Activated CD8-positive, alpha-beta T cell treated with anti-CD3 and anti-CD28 coated beads for 36 hours (primary cell): ENCODE data around the gene MAPK9. TPM values are rescaled to one million over a fixed set of nuclear protein-coding genes. Genes with fewer than 3 reads are reported as not detected.

Experiments used
- ATAC-seq: fragments of 200-7000 bp; cut with Tn5 transposase; one replicate; pipeline ENCODE4 v1.10.0; 2021; ENCODE audit warnings: mild to moderate bottlenecking, moderate library complexity
- CTCF ChIA-PET: fragments of 350-600 bp; sonication (Branson Sonifier 250); formaldehyde crosslinking; loops from one replicate; lab custom pipeline; 2021; ENCODE audit warnings: antibody characterized with exemption; lab: Charles Lee
- POLR2A ChIA-PET: fragments of 350-600 bp; sonication (Branson Sonifier 250); formaldehyde crosslinking; loops from one replicate; lab custom pipeline; 2021; ENCODE audit warnings: antibody characterized with exemption; lab: Charles Lee
- DNase-seq: peaks from one replicate; pipeline ENCODE4 v3.0.0-alpha.2; 2020
- H3K27ac Mint-ChIP-seq: one replicate; pipeline ENCODE4 v1.8.0; 2021; ENCODE audit warnings: mild to moderate bottlenecking, mixed read lengths
- H3K27me3 Mint-ChIP-seq: one replicate; pipeline ENCODE4 v1.8.0; 2021; ENCODE audit warnings: mixed read lengths
- H3K36me3 Mint-ChIP-seq: one replicate; pipeline ENCODE4 v1.8.0; 2021; ENCODE audit warnings: low read depth, mixed read lengths
- H3K4me1 Mint-ChIP-seq: one replicate; pipeline ENCODE4 v1.8.0; 2021; ENCODE audit warnings: low read depth, mixed read lengths
- H3K4me3 Mint-ChIP-seq: one replicate; pipeline ENCODE4 v1.8.0; 2021; ENCODE audit warnings: mild to moderate bottlenecking, moderate library complexity, mixed read lengths
- H3K9me3 Mint-ChIP-seq: one replicate; pipeline ENCODE4 v1.8.0; 2021; ENCODE audit warnings: mixed read lengths
- intact Hi-C: fragments of 100-400 bp; cut with micrococcal nuclease; formaldehyde crosslinking; loops from one replicate; pipeline ENCODE4 v1.10.0; 2022
- total RNA-seq, 2 experiments: library from RNA; stranded (reverse); gene quantifications; one replicate each; pipeline ENCODE4 v1.2.3, GENCODE V29; 2021
- TF ChIP-seq, protein P1 (sequence below): fragments of 200-600 bp; IDR thresholded peaks from one replicate; pipeline ENCODE4 v1.8.0; 2022; ENCODE audit warnings: antibody characterized with exemption, mild to moderate bottlenecking

Gene MAPK9
- total RNA-seq, 2 experiments from 2014 or later = 31.8 to 33.2 TPM

DNA sequence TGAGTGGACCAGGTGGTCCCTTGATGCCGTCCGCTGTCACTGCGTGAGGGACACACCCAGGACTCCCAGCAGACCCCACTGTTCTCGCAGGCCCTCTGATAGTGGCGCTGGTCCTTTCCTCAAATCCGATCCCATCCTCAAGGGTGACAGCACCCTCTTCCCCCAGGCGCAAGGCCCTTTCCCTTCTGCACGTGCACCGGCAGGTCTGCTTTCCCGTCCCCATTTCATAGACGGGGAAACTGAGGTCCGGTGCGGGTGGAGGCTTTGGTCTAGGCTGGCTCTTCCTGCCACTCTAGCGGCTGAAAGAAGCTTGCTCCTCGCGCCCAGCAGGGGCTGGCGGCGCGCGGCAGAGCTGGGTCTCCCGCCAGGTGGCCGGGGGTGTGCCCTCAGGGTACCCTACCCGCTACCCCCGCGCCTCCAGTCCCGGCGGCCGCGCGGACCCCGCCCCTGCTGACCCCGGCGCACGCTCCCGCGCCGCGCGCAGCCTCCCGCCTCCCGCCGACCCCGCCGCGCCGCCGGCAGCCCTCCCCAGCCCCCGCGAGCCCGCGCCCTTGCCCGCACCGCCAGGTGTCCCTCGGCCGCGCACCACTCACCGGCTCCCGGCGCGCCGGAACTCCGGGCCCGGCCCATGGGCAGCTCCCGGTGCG, 83.3 kb downstream of the MAPK9 start:
- peaks cover 4% of the 10 kb centered on the region for H3K4me1 Mint-ChIP-seq
- H3K27ac Mint-ChIP-seq = no peak overlapping the region
- DNase-seq = no peak
- H3K36me3 Mint-ChIP-seq = no peaks in the 10 kb centered on the region
- ChIA-PET CTCF (interaction anchor here (1.0 to 2.1 kb wide), 12 partner anchors 46 to 138 kb away, joined by 3 to 19 read pairs (median 4); no protein-coding TSS in a partner anchor), POLR2A (no interaction called here)
- TF ChIP-seq, protein P1, sequence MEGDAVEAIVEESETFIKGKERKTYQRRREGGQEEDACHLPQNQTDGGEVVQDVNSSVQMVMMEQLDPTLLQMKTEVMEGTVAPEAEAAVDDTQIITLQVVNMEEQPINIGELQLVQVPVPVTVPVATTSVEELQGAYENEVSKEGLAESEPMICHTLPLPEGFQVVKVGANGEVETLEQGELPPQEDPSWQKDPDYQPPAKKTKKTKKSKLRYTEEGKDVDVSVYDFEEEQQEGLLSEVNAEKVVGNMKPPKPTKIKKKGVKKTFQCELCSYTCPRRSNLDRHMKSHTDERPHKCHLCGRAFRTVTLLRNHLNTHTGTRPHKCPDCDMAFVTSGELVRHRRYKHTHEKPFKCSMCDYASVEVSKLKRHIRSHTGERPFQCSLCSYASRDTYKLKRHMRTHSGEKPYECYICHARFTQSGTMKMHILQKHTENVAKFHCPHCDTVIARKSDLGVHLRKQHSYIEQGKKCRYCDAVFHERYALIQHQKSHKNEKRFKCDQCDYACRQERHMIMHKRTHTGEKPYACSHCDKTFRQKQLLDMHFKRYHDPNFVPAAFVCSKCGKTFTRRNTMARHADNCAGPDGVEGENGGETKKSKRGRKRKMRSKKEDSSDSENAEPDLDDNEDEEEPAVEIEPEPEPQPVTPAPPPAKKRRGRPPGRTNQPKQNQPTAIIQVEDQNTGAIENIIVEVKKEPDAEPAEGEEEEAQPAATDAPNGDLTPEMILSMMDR = no peak
- peak overlapping the region; percentile 0 for H3K4me3 Mint-ChIP-seq
- intact Hi-C loops = no loop called here
- peaks cover 40% of the 10 kb centered on the region for H3K27me3 Mint-ChIP-seq
- no peaks in the 10 kb centered on the region for H3K9me3 Mint-ChIP-seq
- ATAC-seq = peak; percentile 29

DNA sequence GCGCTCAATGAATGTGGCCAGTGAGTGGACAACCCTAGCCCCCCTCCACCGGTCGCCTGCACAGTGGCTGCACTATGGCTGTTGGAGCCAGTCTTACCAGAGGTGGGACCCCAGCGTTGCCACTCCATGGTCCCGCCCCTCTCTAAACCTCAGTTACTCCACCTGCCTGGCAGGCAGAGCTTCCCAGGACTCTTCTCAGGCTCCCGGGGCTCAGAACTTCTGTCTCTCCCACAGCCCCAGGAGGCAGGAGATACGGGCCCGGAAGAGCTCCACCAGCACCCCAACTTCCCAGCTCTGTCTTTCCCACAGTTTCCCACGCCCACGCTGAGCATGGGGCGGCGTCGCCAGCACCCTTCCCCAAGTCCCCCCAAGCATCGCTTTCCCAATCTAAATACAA, 83.8 kb downstream of the MAPK9 start:
- H3K27ac Mint-ChIP-seq = no peak overlapping the region
- TF ChIP-seq, protein P1 = no peak
- DNase-seq (no peak), ATAC-seq (no peak)
- no peaks in the 10 kb centered on the region for H3K9me3 Mint-ChIP-seq
- no peaks in the 10 kb centered on the region for H3K36me3 Mint-ChIP-seq
- peaks cover 41% of the 10 kb centered on the region for H3K27me3 Mint-ChIP-seq
- intact Hi-C loops = no loop called here
- H3K4me1 Mint-ChIP-seq = peaks cover 4% of the 10 kb centered on the region
- CTCF ChIA-PET = interaction anchor here (0.9 to 2.1 kb wide), 7 partner anchors 82 to 138 kb away, joined by 3 to 19 read pairs (median 4); no protein-coding TSS in a partner anchor
- POLR2A ChIA-PET = no interaction called here
- H3K4me3 Mint-ChIP-seq = peak overlapping the region; percentile 0

DNA sequence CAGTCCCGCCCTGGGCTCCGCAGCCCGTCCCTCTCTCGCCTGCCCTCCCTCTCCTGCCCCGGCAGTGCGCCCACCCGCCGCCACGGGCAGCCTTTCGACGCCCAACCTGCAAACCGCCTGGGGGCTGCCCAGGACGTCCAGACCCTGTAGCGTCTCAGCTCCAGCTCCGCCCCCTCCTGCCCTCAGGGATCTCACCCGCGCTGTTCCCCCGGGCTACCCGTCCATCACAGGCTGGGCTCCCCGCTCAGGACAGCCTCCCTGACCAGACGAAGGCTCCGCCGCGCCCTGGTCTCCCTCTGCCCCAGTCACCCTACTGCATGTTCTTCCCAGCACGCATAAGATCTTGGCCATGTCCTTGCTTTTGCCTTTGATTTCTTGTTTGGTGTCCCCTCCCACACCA, 84.3 kb downstream of the MAPK9 start:
- DNase-seq (no peak), ATAC-seq (no peak)
- H3K4me3 Mint-ChIP-seq = no peak overlapping the region
- TF ChIP-seq, protein P1 = no peak
- peaks cover 40% of the 10 kb centered on the region for H3K27me3 Mint-ChIP-seq
- intact Hi-C loops = no loop called here
- no peaks in the 10 kb centered on the region for H3K9me3 Mint-ChIP-seq
- CTCF ChIA-PET = interaction anchor here (0.9 to 2.1 kb wide), 5 partner anchors 82 to 121 kb away, joined by 3 to 19 read pairs (median 5); no protein-coding TSS in a partner anchor
- POLR2A ChIA-PET = no interaction called here
- H3K36me3 Mint-ChIP-seq = no peaks in the 10 kb centered on the region
- H3K27ac Mint-ChIP-seq = no peak overlapping the region
- peaks cover 4% of the 10 kb centered on the region for H3K4me1 Mint-ChIP-seq

DNA sequence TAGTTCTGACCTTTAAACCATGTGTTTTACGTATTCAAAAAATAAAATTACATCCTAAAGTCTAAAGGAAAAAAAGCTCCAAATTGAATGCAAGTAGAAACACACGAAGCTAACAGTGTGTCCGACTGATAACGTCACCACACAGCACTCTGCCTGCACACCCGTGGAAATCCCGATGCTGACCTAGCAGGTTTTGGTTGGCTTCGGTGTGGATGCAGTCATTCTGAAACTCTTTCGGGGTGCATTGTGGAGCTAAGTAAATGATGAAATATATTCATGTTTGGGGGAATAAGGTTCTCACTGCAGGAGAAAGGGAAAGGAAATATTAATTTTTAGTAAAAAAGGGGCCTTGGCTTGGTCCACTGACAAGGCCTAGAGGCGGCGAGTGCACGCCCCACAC, 84.9 kb downstream of the MAPK9 start:
- DNase-seq = no peak
- peaks cover 36% of the 10 kb centered on the region for H3K27me3 Mint-ChIP-seq

DNA sequence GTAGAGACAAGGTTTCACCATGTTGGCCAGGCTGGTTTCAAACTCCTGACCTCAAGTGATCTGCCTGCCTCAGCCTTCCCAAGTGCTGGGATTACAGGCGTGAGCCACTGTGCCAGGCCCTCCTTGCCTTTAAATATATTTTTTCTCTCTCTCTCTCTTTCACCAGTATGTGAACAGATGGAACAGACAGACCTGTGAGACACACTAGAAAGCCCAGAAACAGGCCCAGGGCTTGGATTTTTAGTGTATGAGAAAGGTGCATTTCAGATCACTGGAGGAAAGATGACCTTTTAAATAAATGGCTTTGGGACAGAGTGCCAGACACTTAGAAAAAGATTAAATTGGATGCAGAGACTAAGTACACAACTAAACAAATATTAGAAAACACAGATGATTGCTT, 86.0 kb downstream of the MAPK9 start:
- DNase-seq = no peak
- Mint-ChIP-seq H3K9me3 (no peaks in the 10 kb centered on the region), H3K4me1 (peaks cover 4% of the 10 kb centered on the region), H3K27ac (no peak overlapping the region), H3K36me3 (no peaks in the 10 kb centered on the region), H3K4me3 (no peak overlapping the region), H3K27me3 (peaks cover 39% of the 10 kb centered on the region)
- no peak for ATAC-seq
- TF ChIP-seq, protein P1 = no peak
- intact Hi-C loops = no loop called here
- POLR2A ChIA-PET = no interaction called here
- CTCF ChIA-PET = no interaction called here

More for the DNA sequence above, 84.9 kb downstream of the MAPK9 start:
- H3K36me3 Mint-ChIP-seq = no peaks in the 10 kb centered on the region
- no peak for ATAC-seq
- POLR2A ChIA-PET = no interaction called here
- no peak overlapping the region for H3K4me3 Mint-ChIP-seq
- H3K4me1 Mint-ChIP-seq = peaks cover 4% of the 10 kb centered on the region
- CTCF ChIA-PET = interaction anchor here (1.3 to 1.5 kb wide), 2 partner anchors 87 to 109 kb away, joined by 4 to 8 read pairs; no protein-coding TSS in a partner anchor
- TF ChIP-seq, protein P1 = no peak
- intact Hi-C loops = no loop called here
- H3K9me3 Mint-ChIP-seq = no peaks in the 10 kb centered on the region
- no peak overlapping the region for H3K27ac Mint-ChIP-seq
